ENCODE measurements around the gene TPM1. TPM values are rescaled to one million over a fixed set of nuclear protein-coding genes. Genes with fewer than 3 reads are reported as not detected.

The TPM1 gene
- total RNA-seq, 2 experiments from 2014 or later = 10.8 to 11.4 TPM

DNA sequence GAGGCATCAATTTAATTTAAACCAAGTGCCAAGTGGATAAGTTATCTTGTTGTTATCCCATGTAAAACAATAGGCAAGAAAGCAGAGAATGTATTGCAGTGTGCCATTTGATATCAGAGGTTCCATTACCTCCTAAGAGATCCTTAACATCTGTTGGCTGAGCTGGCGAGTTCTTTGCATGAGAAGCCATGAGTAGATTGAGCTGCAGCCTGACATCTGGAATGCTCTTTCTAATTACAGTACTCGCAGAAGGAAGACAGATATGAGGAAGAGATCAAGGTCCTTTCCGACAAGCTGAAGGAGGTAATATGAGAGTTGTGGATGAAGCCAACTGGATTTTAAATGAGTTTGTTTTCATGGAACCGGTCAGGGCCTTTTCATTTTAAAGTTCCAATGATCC lies 19.4 kb downstream of the TPM1 start:
- Mint-ChIP-seq H3K9me3 (no peaks in the 10 kb centered on the region), H3K27me3 (no peaks in the 10 kb centered on the region), H3K27ac (no peak overlapping the region), H3K4me3 (no peak overlapping the region), H3K36me3 (peaks cover 30% of the 10 kb centered on the region), H3K4me1 (ENCODE audit: low read depth) (no peaks in the 10 kb centered on the region)
- CTCF ChIA-PET = interaction anchor here (10.0 kb wide), 1 partner anchor 15 kb away, joined by 58 read pairs; no protein-coding TSS in a partner anchor
- intact Hi-C loops (cut with micrococcal nuclease) = no loop called here
- no peak for DNase-seq
- POLR2A ChIA-PET = no interaction called here

DNA sequence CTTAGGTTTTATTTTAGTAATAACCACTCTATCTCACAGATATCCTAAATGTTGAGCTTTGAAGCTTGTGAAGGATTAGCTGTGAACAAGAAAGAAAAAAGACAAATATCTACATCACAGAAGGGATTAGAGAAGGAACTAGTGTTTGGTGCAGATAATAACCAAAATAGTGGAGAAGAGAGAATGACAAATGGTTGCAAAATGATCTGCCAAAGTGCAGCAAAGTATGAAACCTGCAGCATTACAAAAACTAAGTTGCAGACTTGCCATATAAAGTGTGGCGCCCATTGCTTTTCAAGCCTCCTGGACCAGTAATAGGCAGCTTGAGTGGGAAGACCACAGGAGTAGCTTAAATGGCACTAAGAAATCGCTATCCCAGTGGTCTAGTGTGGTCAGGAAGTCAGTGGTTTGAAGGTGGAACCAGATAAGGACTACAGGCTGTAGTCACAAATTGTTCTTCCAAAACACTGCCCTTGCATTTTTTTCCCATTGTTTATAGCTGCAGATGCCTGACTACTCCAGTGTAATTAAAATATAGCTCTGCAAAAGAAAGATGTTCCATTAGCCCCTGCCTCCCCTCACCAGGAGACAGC lies 20.7 kb downstream of the TPM1 start:
- ChIA-PET CTCF (interaction anchor here (0.6 to 10.0 kb wide), 4 partner anchors 16 to 403 kb away, joined by 3 to 58 read pairs (median 3); no protein-coding TSS in a partner anchor), POLR2A (no interaction called here)
- no peak for DNase-seq
- no peak overlapping the region for H3K4me3 Mint-ChIP-seq
- H3K27me3 Mint-ChIP-seq = no peaks in the 10 kb centered on the region
- no peak overlapping the region for H3K27ac Mint-ChIP-seq
- intact Hi-C loops (cut with micrococcal nuclease) = no loop called here
- H3K4me1 Mint-ChIP-seq (ENCODE audit: low read depth) = no peaks in the 10 kb centered on the region
- H3K36me3 Mint-ChIP-seq = peaks cover 21% of the 10 kb centered on the region
- no peaks in the 10 kb centered on the region for H3K9me3 Mint-ChIP-seq

DNA sequence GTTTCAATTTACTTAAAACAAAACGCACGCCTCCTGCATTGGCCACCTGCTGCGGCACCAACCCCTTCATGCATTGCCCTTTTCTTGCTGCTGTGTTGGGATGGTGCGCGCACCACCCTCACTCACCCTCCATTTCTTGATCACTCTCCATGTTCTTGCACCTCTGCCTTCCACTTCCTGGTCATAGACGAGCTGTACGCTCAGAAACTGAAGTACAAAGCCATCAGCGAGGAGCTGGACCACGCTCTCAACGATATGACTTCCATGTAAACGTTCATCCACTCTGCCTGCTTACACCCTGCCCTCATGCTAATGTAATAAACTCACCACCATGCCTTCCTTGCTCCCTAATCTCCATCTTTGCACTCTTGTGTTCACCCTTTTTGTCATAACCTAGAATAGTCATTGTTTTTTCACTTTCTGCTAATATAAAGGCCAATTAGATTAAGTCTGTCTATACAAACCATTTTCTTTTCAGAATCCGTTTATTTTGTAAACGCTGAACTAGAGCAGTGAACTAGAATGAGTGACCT lies 21.4 kb downstream of the TPM1 start:
- Mint-ChIP-seq H3K36me3 (peaks cover 22% of the 10 kb centered on the region), H3K4me1 (ENCODE audit: low read depth) (no peaks in the 10 kb centered on the region), H3K9me3 (no peaks in the 10 kb centered on the region)

DNA sequence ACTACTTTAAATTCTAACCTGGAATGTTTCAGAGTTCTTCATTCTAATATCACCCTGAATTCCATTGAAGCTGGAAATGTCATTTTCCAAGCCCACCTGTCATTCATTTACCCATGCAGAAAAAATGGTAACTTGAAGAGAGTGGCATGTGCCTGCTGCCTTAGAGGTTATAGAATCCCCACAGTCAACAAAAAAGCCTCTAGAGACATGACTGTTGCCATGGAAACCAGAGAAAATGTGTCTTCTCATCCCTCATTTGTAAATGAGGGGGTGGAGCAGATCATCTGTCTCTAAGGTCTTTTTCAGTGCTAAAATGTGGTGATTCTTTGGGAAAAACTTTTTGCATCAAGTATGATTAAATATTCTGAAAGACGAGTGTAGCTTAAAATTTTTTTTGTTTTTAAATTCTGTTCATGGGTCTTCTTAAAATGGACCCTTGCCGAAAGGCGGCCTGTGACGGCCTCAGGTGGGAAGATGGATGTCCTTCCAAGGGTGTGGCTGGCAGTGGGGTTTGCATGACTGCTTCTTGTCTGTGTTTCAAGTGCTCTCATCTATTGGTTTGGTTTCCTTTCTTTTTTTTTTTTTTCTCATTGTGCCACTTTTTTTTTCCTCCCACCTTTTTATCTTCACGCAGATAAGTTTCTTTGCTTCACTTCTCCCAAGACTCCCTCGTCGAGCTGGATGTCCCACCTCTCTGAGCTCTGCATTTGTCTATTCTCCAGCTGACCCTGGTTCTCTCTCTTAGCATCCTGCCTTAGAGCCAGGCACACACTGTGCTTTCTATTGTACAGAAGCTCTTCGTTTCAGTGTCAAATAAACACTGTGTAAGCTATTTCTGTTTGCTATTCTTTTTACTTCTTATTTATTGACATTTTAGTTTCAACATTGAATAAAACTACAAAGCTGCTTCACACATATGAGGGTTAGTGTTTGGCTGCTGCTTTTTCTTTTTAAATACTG lies 23.0 kb downstream of the TPM1 start:
- Mint-ChIP-seq H3K4me3 (no peak overlapping the region), H3K4me1 (ENCODE audit: low read depth) (no peaks in the 10 kb centered on the region), H3K27me3 (no peaks in the 10 kb centered on the region), H3K9me3 (no peaks in the 10 kb centered on the region), H3K36me3 (peaks cover 15% of the 10 kb centered on the region), H3K27ac (no peak overlapping the region)
- CTCF ChIA-PET = interaction anchor here (0.6 to 10.0 kb wide), 4 partner anchors 18 to 73 kb away, joined by 3 to 58 read pairs (median 4); no protein-coding TSS in a partner anchor
- intact Hi-C loops (cut with micrococcal nuclease) = no loop called here
- POLR2A ChIA-PET = no interaction called here
- DNase-seq = no peak

More for the DNA sequence above, 21.4 kb downstream of the TPM1 start:
- no peak overlapping the region for H3K27ac Mint-ChIP-seq
- no peak overlapping the region for H3K4me3 Mint-ChIP-seq
- H3K27me3 Mint-ChIP-seq = no peaks in the 10 kb centered on the region
- intact Hi-C loops (cut with micrococcal nuclease) = no loop called here
- no peak for DNase-seq
- POLR2A ChIA-PET = no interaction called here
- CTCF ChIA-PET = interaction anchor here (1.0 to 10.0 kb wide), 2 partner anchors 17 to 402 kb away, joined by 3 to 58 read pairs; no protein-coding TSS in a partner anchor

DNA sequence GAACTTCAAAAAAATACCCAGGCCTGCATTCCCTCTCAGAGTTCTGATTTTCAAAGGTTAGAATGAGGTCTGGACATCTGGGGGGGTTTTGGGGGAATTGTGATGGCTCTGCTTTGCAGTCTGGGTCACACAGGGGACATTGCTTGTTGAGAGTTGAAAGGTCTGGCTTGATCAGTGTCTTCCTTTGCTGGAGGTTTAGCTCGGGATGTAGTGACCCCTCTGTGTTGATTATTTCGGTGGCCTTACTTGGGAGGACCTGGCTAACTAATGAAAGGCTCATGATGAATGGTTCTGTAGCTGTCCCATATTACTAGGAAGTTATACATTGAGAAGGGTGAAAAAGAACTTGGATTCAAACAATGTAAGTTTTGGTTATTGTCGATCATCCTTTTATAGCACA lies 23.7 kb downstream of the TPM1 start:
- ChIA-PET POLR2A (no interaction called here), CTCF (interaction anchor here (1.1 kb wide), 1 partner anchor 18 kb away, joined by 6 read pairs; no protein-coding TSS in a partner anchor)

DNA sequence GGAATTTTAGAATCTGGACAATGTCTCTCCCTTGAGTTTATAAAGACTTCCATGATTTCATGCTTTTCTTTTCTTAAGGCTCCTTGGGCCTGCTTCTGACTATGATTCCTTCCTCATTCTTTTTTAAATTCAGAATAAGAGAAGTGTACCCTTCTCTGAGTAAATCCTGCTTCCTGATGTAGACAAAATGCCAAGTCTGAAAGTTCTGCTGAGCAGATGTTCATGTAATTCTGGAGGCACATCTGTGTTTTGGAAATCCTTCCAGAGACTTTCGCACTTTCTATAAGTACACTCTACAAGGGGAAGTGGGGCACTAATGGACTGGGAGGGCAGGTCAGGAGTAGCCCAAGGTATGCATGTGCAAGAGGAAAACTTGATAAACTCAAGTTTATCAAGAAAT lies 24.8 kb downstream of the TPM1 start:
- intact Hi-C loops (cut with micrococcal nuclease) = no loop called here
- ChIA-PET POLR2A (no interaction called here), CTCF (no interaction called here)
- H3K4me1 Mint-ChIP-seq (ENCODE audit: low read depth) = no peaks in the 10 kb centered on the region
- no peak for DNase-seq
- no peaks in the 10 kb centered on the region for H3K27me3 Mint-ChIP-seq
- H3K4me3 Mint-ChIP-seq = no peak overlapping the region
- H3K9me3 Mint-ChIP-seq = no peaks in the 10 kb centered on the region
- peaks cover 12% of the 10 kb centered on the region for H3K36me3 Mint-ChIP-seq
- no peak overlapping the region for H3K27ac Mint-ChIP-seq

More for the DNA sequence above, 23.7 kb downstream of the TPM1 start:
- Mint-ChIP-seq H3K4me1 (ENCODE audit: low read depth) (no peaks in the 10 kb centered on the region), H3K4me3 (no peak overlapping the region), H3K36me3 (peaks cover 15% of the 10 kb centered on the region), H3K27ac (no peak overlapping the region), H3K9me3 (no peaks in the 10 kb centered on the region), H3K27me3 (no peaks in the 10 kb centered on the region)
- DNase-seq = no peak
- intact Hi-C loops (cut with micrococcal nuclease) = no loop called here

DNA sequence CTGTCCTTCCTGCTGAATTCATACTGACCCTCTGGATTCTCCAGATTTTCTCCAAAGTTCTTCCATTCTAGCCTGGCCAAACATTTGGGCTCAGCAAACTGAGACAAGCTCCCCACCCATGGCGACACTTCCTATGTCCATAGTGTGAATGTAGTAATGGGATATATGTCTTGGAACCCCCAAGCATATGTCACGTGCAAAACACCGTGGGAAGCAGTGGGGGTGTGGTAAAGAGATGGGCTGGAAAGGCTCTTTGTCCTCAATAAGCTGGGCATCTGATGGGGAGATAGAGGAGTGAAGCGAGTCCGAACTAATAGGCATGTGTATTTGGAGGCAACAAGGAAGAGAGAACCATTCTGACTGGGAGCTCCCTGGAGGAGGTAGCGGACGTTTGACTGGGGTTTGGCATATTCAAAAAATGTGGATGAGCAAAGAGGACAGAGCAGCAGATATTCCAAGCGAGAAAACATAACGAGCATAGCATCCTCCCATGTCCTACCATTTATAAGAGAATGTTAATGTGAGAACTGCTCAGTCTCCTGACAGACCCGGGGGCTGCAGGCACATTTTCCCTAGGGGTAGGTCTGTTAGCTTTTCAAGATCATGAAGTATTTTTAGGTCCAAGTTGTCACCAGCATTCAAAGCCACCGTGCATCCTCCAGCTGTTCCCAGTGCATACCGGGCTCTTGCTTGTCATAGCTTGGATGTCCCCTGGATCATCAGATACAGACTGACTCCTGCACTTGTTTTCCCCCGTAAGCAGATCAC lies 25.6 kb downstream of the TPM1 start:
- POLR2A ChIA-PET = no interaction called here
- no peaks in the 10 kb centered on the region for H3K4me1 Mint-ChIP-seq (ENCODE audit: low read depth)
- no peaks in the 10 kb centered on the region for H3K9me3 Mint-ChIP-seq
- H3K4me3 Mint-ChIP-seq = no peak overlapping the region
- peaks cover 8% of the 10 kb centered on the region for H3K36me3 Mint-ChIP-seq
- DNase-seq = no peak
- H3K27ac Mint-ChIP-seq = no peak overlapping the region
- no peaks in the 10 kb centered on the region for H3K27me3 Mint-ChIP-seq
- intact Hi-C loops (cut with micrococcal nuclease) = no loop called here
- CTCF ChIA-PET = interaction anchor here (0.9 kb wide), 1 partner anchor 20 kb away, joined by 3 read pairs; no protein-coding TSS in a partner anchor

DNA sequence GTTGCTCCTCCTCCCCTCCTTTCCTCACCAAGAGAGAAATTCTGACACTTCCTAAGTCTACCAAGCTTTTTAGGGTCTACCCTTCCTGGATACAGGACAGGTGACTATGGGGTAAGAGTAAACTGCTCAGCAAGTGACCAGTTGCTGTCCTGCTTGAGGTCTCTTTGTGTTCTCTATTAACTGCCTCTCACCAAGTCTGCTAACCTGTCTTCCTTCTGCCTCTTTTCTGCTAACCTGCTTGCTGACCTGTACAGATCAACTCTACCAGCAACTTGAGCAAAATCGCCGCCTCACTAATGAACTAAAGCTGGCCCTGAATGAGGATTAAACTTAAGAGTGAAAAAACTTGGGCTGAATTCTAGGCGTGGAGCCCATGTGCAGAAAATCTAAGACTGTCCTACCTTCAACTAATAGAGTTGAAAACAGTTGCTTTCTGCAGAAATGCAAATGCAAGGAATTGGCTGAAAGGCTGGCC lies 27.1 kb downstream of the TPM1 start:
- DNase-seq = no peak
- ChIA-PET CTCF (interaction anchor here (0.8 kb wide), 1 partner anchor 22 kb away, joined by 4 read pairs; no protein-coding TSS in a partner anchor), POLR2A (interaction anchor here (0.7 kb wide), 1 partner anchor 346 kb away, joined by 3 read pairs; no protein-coding TSS in a partner anchor)
- Mint-ChIP-seq H3K27ac (no peak overlapping the region), H3K4me1 (ENCODE audit: low read depth) (no peaks in the 10 kb centered on the region), H3K9me3 (no peaks in the 10 kb centered on the region), H3K4me3 (no peak overlapping the region), H3K36me3 (peaks cover 4% of the 10 kb centered on the region), H3K27me3 (no peaks in the 10 kb centered on the region)
- intact Hi-C loops (cut with micrococcal nuclease) = no loop called here

DNA sequence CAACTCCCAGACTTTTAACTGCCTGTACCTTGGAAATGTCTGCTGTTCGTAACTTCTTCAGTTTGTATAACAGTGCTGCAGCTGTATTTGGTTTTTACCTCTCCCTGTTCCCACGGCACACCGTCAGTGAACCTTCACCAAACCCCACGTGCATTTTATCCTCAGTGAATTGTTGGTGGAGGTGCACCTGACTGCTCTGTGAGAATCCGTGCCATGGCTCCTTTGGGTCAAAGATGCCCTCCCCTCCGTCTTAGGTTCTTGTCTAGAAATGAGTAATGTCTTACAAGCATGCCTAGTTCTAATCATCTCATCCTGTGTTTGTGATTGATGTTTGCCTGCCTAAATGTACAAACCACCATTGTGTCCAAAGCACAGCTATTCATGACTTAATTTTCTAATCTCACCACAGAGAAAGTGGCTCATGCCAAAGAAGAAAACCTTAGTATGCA lies 28.2 kb downstream of the TPM1 start:
- Mint-ChIP-seq H3K4me3 (no peak overlapping the region), H3K27ac (no peak overlapping the region), H3K9me3 (no peaks in the 10 kb centered on the region), H3K36me3 (peaks cover 4% of the 10 kb centered on the region), H3K4me1 (ENCODE audit: low read depth) (no peaks in the 10 kb centered on the region), H3K27me3 (no peaks in the 10 kb centered on the region)
- DNase-seq = no peak
- CTCF ChIA-PET = interaction anchor here (1.1 kb wide), 1 partner anchor 22 kb away, joined by 3 read pairs; no protein-coding TSS in a partner anchor
- intact Hi-C loops (cut with micrococcal nuclease) = no loop called here
- POLR2A ChIA-PET = no interaction called here

DNA sequence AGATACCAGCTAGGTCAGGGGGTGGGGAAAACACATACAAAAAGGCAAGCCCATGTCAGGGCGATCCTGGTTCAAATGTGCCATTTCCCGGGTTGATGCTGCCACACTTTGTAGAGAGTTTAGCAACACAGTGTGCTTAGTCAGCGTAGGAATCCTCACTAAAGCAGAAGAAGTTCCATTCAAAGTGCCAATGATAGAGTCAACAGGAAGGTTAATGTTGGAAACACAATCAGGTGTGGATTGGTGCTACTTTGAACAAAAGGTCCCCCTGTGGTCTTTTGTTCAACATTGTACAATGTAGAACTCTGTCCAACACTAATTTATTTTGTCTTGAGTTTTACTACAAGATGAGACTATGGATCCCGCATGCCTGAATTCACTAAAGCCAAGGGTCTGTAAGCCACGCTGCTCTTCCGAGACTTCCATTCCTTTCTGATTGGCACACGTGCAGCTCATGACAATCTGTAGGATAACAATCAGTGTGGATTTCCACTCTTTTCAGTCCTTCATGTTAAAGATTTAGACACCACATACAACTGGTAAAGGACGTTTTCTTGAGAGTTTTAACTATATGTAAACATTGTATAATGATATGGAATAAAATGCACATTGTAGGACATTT lies 28.9 kb downstream of the TPM1 start:
- no peak for DNase-seq
- ChIA-PET POLR2A (no interaction called here), CTCF (no interaction called here)
- intact Hi-C loops (cut with micrococcal nuclease) = no loop called here
- Mint-ChIP-seq H3K27ac (no peak overlapping the region), H3K4me3 (no peak overlapping the region), H3K4me1 (ENCODE audit: low read depth) (no peaks in the 10 kb centered on the region), H3K9me3 (no peaks in the 10 kb centered on the region), H3K27me3 (no peaks in the 10 kb centered on the region), H3K36me3 (peaks cover 4% of the 10 kb centered on the region)

DNA sequence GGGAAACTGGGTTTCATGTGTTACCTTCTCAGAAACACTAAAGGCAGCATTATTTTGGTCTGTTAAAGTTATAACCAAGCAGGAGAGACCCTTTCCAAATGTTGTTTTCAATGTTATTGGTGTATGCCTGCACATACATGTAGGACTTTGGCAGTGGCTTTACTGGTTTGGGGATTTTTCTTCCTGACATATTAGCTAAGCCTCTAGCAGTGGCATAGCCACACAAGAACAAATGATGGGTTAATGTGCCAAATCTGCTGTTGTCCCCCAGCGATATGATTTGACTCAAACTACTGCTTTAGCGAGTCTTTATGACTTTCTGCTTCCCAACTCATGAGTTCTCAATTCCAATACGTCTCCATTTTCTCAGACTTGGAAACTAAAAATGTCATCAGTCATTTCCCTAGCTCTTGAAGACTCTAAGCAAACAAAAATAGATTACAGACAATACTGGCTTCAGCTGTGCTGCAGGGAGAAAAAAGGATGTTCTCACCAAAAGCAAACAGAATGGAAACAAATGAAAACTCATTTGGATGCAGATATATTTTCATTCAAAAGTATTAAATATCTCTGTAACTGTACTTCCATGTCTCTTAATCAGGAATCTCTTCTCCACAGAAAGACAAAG lies 29.6 kb downstream of the TPM1 start:
- POLR2A ChIA-PET = no interaction called here
- Mint-ChIP-seq H3K4me1 (ENCODE audit: low read depth) (no peaks in the 10 kb centered on the region), H3K27ac (no peak overlapping the region), H3K27me3 (peaks cover 3% of the 10 kb centered on the region), H3K9me3 (no peaks in the 10 kb centered on the region), H3K4me3 (no peak overlapping the region), H3K36me3 (peaks cover 4% of the 10 kb centered on the region)
- no peak for DNase-seq
- intact Hi-C loops (cut with micrococcal nuclease) = no loop called here
- CTCF ChIA-PET = interaction anchor here (1.1 kb wide), 1 partner anchor 24 kb away, joined by 4 read pairs; no protein-coding TSS in a partner anchor

Measured in activated CD4-positive, alpha-beta memory T cell treated with anti-CD3 and anti-CD28 coated beads for 36 hours (primary cell).